IMR-90 (cell line): ENCODE measurements around the gene MEF2C. TPM values are rescaled to one million over a fixed set of nuclear protein-coding genes. Genes with fewer than 3 reads are reported as not detected.

Experiments used
- ATAC-seq: fragments of 200-7000 bp; cut with Tn5 transposase; 2 replicates; pipeline ENCODE4 v1.9.1; 2020; ENCODE audit warnings: low read depth, mild to moderate bottlenecking, moderate library complexity
- BruUV-seq: library from RNA; stranded (reverse); fragments of 400-500 nt; replicated peaks from 2 replicates; lab custom pipeline; 2021; lab: Mats Ljungman, UMichigan
- CTCF ChIA-PET: fragments of 300-600 bp; formaldehyde crosslinking; extraction: SDS; loops from one replicate; lab custom pipeline; 2021; ENCODE audit warnings: antibody characterized with exemption; lab: Yijun Ruan, JAX
- POLR2A ChIA-PET: fragments of 300-600 bp; sonication (Branson Sonifier 250); formaldehyde crosslinking; loops from one replicate; lab custom pipeline; 2022; ENCODE audit warnings: antibody characterized with exemption; ENCODE audit not compliant: unreplicated experiment; lab: Charles Lee
- DNase-seq: peaks from one replicate; pipeline ENCODE4 v3.0.0; 2013
- H2AFZ ChIP-seq: replicated peaks from 2 replicates; pipeline ENCODE3; 2013; ENCODE audit warnings: low read length, mild to moderate bottlenecking; ENCODE audit not compliant: poor library complexity
- H2AK5ac ChIP-seq: 2 replicates; pipeline ENCODE4 v1.6.1; 2013; ENCODE audit warnings: low read depth, low read length, inconsistent platforms
- H2AK9ac ChIP-seq: replicated peaks from 2 replicates; pipeline ENCODE3; 2013; ENCODE audit warnings: mild to moderate bottlenecking, low read depth, low read length, moderate library complexity; ENCODE audit not compliant: poor library complexity
- H2BK120ac ChIP-seq: 2 replicates; pipeline ENCODE4 v1.6.1; 2013; ENCODE audit warnings: low read depth, low read length, inconsistent platforms
- H2BK15ac ChIP-seq: 3 replicates; pipeline ENCODE4 v1.6.1; 2013; ENCODE audit warnings: low read depth, low read length, inconsistent platforms
- H2BK20ac ChIP-seq: 2 replicates; pipeline ENCODE4 v1.6.1; 2013; ENCODE audit warnings: low read depth, mild to moderate bottlenecking, inconsistent platforms, low read length, moderate library complexity
- H2BK5ac ChIP-seq: 2 replicates; pipeline ENCODE4 v1.6.1; 2013; ENCODE audit warnings: mild to moderate bottlenecking, low read depth, low read length, inconsistent platforms; ENCODE audit not compliant: poor library complexity, severe bottlenecking
- H3K14ac ChIP-seq: replicated peaks from 2 replicates; pipeline ENCODE4 v1.6.1; 2013; ENCODE audit warnings: low read depth, low read length, inconsistent platforms
- H3K18ac ChIP-seq: 2 replicates; pipeline ENCODE4 v1.6.1; 2013; ENCODE audit warnings: low read depth, low read length, control low read depth
- H3K23ac ChIP-seq: 2 replicates; pipeline ENCODE4 v1.6.1; 2013; ENCODE audit warnings: low read depth, low read length, inconsistent platforms
- H3K27ac ChIP-seq: 2 replicates; pipeline ENCODE4 v1.5.1; 2013; ENCODE audit warnings: mild to moderate bottlenecking, control low read depth, low read length; ENCODE audit not compliant: insufficient read depth
- H3K27me3 ChIP-seq: 2 replicates; pipeline ENCODE4 v1.6.1; 2013; ENCODE audit warnings: low read length; ENCODE audit not compliant: control insufficient read depth, insufficient read depth
- H3K36me3 ChIP-seq: 2 replicates; pipeline ENCODE4 v1.6.1; 2013; ENCODE audit warnings: low read length, mixed read lengths; ENCODE audit not compliant: control insufficient read depth, insufficient read depth
- H3K4ac ChIP-seq: 2 replicates; pipeline ENCODE4 v1.6.1; 2013; ENCODE audit warnings: low read depth, low read length, inconsistent platforms
- H3K4me1 ChIP-seq: 2 replicates; pipeline ENCODE4 v1.6.1; 2013; ENCODE audit warnings: low read length, mixed read lengths; ENCODE audit not compliant: control insufficient read depth, insufficient read depth
- H3K4me2 ChIP-seq: 2 replicates; pipeline ENCODE4 v1.6.1; 2013; ENCODE audit warnings: low read depth, mild to moderate bottlenecking, control low read depth, low read length, moderate library complexity
- H3K4me3 ChIP-seq: 2 replicates; pipeline ENCODE4 v1.5.1; 2013; ENCODE audit warnings: low read depth, mild to moderate bottlenecking, control low read depth, low read length, moderate library complexity; ENCODE audit not compliant: insufficient read depth
- H3K56ac ChIP-seq: 2 replicates; pipeline ENCODE4 v1.6.1; 2013; ENCODE audit warnings: low read length, inconsistent platforms; ENCODE audit not compliant: insufficient read depth; ENCODE audit errors: extremely low read depth
- H3K79me1 ChIP-seq, 2 experiments: 2 replicates each; pipeline ENCODE4 v1.6.1; 2013; ENCODE audit warnings: low read length in 2 of 2, inconsistent platforms in 1 of 2, low read depth in 1 of 2
- H3K9ac ChIP-seq: 2 replicates; pipeline ENCODE4 v1.6.1; 2013; ENCODE audit warnings: low read depth, low read length, control low read depth
- H3K9me1 ChIP-seq: 2 replicates; pipeline ENCODE4 v1.6.1; 2013; ENCODE audit warnings: low read length, inconsistent platforms; ENCODE audit not compliant: insufficient read depth
- H3K9me3 ChIP-seq: 2 replicates; pipeline ENCODE4 v1.6.1; 2013; ENCODE audit warnings: low read length; ENCODE audit not compliant: control insufficient read depth, insufficient read depth
- H4K20me1 ChIP-seq: 2 replicates; pipeline ENCODE4 v1.6.1; 2013; ENCODE audit warnings: low read length, inconsistent platforms; ENCODE audit not compliant: insufficient read depth
- H4K5ac ChIP-seq: 2 replicates; pipeline ENCODE4 v1.6.1; 2013; ENCODE audit warnings: mild to moderate bottlenecking, low read depth, low read length, control low read depth
- H4K8ac ChIP-seq, 2 experiments: 2 replicates each; pipeline ENCODE4 v1.6.1; 2013; ENCODE audit warnings: low read depth in 2 of 2, low read length in 2 of 2, control low read depth in 1 of 2, inconsistent platforms in 1 of 2
- H4K91ac ChIP-seq: 2 replicates; pipeline ENCODE4 v1.6.1; 2013; ENCODE audit warnings: low read depth, low read length, inconsistent platforms; ENCODE audit not compliant: insufficient read depth
- BHLHE40 ChIP-seq: fragments of 150-350 bp; IDR thresholded peaks from 2 replicates; pipeline ENCODE4 v1.6.1; 2016; ENCODE audit warnings: mild to moderate bottlenecking, low read depth, low read length
- CEBPB ChIP-seq: IDR thresholded peaks from 2 replicates; pipeline ENCODE4 v1.6.1; 2012; ENCODE audit warnings: low read depth, low read length, improper control_type of control experiment
- CHD1 ChIP-seq: IDR thresholded peaks from 2 replicates; pipeline ENCODE4 v1.6.1; 2012; ENCODE audit warnings: low read depth, low read length, improper control_type of control experiment
- FOS ChIP-seq: fragments of 150-350 bp; IDR thresholded peaks from 2 replicates; pipeline ENCODE4 v1.6.1; 2016; ENCODE audit warnings: low read depth, low read length
- MAFK ChIP-seq: IDR thresholded peaks from 2 replicates; pipeline ENCODE4 v1.6.1; 2012; ENCODE audit warnings: low read depth, low read length, improper control_type of control experiment
- MAZ ChIP-seq: IDR thresholded peaks from 2 replicates; pipeline ENCODE4 v1.6.1; 2012; ENCODE audit warnings: low read depth, mild to moderate bottlenecking, low read length, improper control_type of control experiment, moderate library complexity, borderline replicate concordance
- MXI1 ChIP-seq: IDR thresholded peaks from 2 replicates; pipeline ENCODE4 v1.6.1; 2012; ENCODE audit warnings: low read depth, mild to moderate bottlenecking, low read length, moderate library complexity, borderline replicate concordance
- NFE2L2 ChIP-seq: fragments of 150-350 bp; IDR thresholded peaks from 2 replicates; pipeline ENCODE4 v1.6.1; 2016; ENCODE audit warnings: low read depth, mild to moderate bottlenecking, low read length
- RAD21 ChIP-seq: IDR thresholded peaks from 2 replicates; pipeline ENCODE4 v1.6.1; 2012; ENCODE audit warnings: low read length, improper control_type of control experiment
- RCOR1 ChIP-seq: IDR thresholded peaks from 2 replicates; pipeline ENCODE4 v1.6.1; 2012; ENCODE audit warnings: mild to moderate bottlenecking, low read length, improper control_type of control experiment; ENCODE audit not compliant: insufficient replicate concordance
- SMC3 ChIP-seq: fragments of 150-350 bp; IDR thresholded peaks from 2 replicates; pipeline ENCODE4 v1.6.1; 2016; ENCODE audit warnings: low read depth, mild to moderate bottlenecking, antibody characterized with exemption, low read length, moderate library complexity
- WGBS, 2 experiments: methylation state at CpG; one replicate each; pipeline versions ENCODE4 v1.1.5 to v1.1.7; 2013; ENCODE audit warnings: missing lambda C conversion rate in 2 of 2; ENCODE audit not compliant: insufficient read length in 1 of 2; ENCODE audit errors: extremely low coverage in 2 of 2; 5-methylcytosine and 5-hydroxymethylcytosine counted together
- dilution Hi-C: fragments of 300-500 bp; cut with HindIII; formaldehyde crosslinking; loops from one replicate; pipeline ENCODE4 v1.14.3; 2018; ENCODE audit warnings: low sequenced_read_pairs; ENCODE audit not compliant: unreplicated experiment
- in situ Hi-C: fragments of 300-500 bp; cut with MboI; formaldehyde crosslinking; loops from 3 replicates; pipeline ENCODE4 v1.14.3; 2019; ENCODE audit warnings: low sequenced_read_pairs, inconsistent platforms, mixed read lengths
- intact Hi-C: fragments of 100-400 bp; cut with micrococcal nuclease; formaldehyde crosslinking; loops from 2 replicates; pipeline ENCODE4 v1.10.0; 2022
- polyA plus RNA-seq, 3 experiments: library from polyadenylated mRNA; depleted of rRNA; stranded (reverse); fragments of >200 nt; gene quantifications; 2 replicates each; pipeline ENCODE4 v1.2.3, GENCODE V29; 2012; ENCODE audit warnings: low replicate concordance in 1 of 3
- total RNA-seq: library from RNA; depleted of rRNA; stranded (reverse); fragments of >200 nt; gene quantifications from 2 replicates; pipeline ENCODE4 v1.2.3, GENCODE V29; 2012
- TF ChIP-seq, protein P1 (sequence below): conservative IDR thresholded peaks from 2 replicates; pipeline ENCODE4 v1.5.1; 2012; ENCODE audit warnings: mild to moderate bottlenecking, low read depth, low read length, improper control_type of control experiment

Gene MEF2C
- total and polyA plus RNA-seq, 2 of the 4 experiments (the other 2 are of a cell fraction), result 1.5 to 6.8 TPM

DNA sequence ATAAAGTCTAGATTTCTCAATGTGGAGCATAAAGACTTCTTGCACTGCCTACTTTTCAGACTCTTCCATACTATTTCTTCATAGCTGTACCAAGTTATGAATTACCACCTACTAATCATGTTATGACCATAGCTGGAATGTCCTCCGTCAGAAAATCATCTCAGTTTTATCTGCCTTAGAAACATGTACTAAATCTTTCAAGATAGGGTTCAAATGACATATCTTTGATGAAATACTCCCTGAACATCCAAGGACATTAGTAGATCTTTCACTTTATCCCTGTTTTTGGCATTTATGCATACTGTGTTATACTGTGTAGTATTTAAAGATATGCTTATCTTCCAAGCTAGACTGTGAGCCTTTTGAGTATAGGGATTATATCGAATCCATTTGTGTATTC is 49.6 kb upstream of the MEF2C start:
- Histone ChIP-seq H4K5ac (no peak overlapping the region), H3K79me1 (no peaks in the 10 kb centered on the region), H3K18ac (no peak overlapping the region), H3K4ac (no peak overlapping the region), H3K14ac (no peak overlapping the region), H2AK5ac (no peak overlapping the region), H3K9me3 (no peaks in the 10 kb centered on the region), H3K4me1 (no peaks in the 10 kb centered on the region), H2BK20ac (no peak overlapping the region), H3K27me3 (no peaks in the 10 kb centered on the region), H4K20me1 (no peaks in the 10 kb centered on the region), H3K56ac (no peak overlapping the region), H4K8ac (no peak overlapping the region), H4K91ac (no peak overlapping the region), H3K4me3 (no peak overlapping the region), H3K9me1 (no peaks in the 10 kb centered on the region), H3K9ac (no peak overlapping the region), H2AFZ (no peak overlapping the region), H3K4me2 (no peak overlapping the region), H2BK15ac (no peak overlapping the region), H3K36me3 (no peaks in the 10 kb centered on the region), H2AK9ac (no peak overlapping the region), H2BK5ac (no peak overlapping the region), H3K27ac (no peak overlapping the region), H3K23ac (no peak overlapping the region), H2BK120ac (no peak overlapping the region)
- ChIA-PET CTCF (no interaction called here), POLR2A (no interaction called here)
- DNase-seq (no peak), ATAC-seq (no peak)
- BruUV-seq, result no TSS peak
- WGBS, 2 experiments, result 100% methylated on average over 1 of the region's 2 CpGs; no CpG with 5 or more reads in 1 of the 2 experiments
- in situ Hi-C loops, result no loop called here
- TF ChIP-seq NFE2L2, result no peak
- no peak for TF ChIP-seq RCOR1
- no peak for TF ChIP-seq BHLHE40
- TF ChIP-seq RAD21, result no peak
- TF ChIP-seq, protein P1, sequence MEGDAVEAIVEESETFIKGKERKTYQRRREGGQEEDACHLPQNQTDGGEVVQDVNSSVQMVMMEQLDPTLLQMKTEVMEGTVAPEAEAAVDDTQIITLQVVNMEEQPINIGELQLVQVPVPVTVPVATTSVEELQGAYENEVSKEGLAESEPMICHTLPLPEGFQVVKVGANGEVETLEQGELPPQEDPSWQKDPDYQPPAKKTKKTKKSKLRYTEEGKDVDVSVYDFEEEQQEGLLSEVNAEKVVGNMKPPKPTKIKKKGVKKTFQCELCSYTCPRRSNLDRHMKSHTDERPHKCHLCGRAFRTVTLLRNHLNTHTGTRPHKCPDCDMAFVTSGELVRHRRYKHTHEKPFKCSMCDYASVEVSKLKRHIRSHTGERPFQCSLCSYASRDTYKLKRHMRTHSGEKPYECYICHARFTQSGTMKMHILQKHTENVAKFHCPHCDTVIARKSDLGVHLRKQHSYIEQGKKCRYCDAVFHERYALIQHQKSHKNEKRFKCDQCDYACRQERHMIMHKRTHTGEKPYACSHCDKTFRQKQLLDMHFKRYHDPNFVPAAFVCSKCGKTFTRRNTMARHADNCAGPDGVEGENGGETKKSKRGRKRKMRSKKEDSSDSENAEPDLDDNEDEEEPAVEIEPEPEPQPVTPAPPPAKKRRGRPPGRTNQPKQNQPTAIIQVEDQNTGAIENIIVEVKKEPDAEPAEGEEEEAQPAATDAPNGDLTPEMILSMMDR, result no peak
- no peak for TF ChIP-seq FOS
- no peak for TF ChIP-seq CEBPB
- TF ChIP-seq MAZ, result no peak
- TF ChIP-seq MAFK, result no peak
- TF ChIP-seq MXI1, result no peak
- no peak for TF ChIP-seq SMC3
- no peak for TF ChIP-seq CHD1
- intact Hi-C loops, result no loop called here
- dilution Hi-C loops, result no loop called here
